SK-N-SH treated with all-trans-retinoic acid at 6 μM for 48 hours (cell line): ENCODE measurements around the gene PDCD11.

Experiments
- ATAC-seq: fragments of 200-7000 bp; cut with Tn5 transposase; 3 replicates; pipeline ENCODE4 v1.9.1; 2020; ENCODE audit warnings: mild to moderate bottlenecking, moderate library complexity
- ARNTL ChIP-seq: fragments of 450-650 bp; formaldehyde crosslinking; IDR thresholded peaks from 2 replicates; pipeline ENCODE4 v1.5.0; 2020; ENCODE audit warnings: low read depth, mild to moderate bottlenecking, moderate library complexity, borderline replicate concordance
- BACH2 ChIP-seq: fragments of 250-450 bp; sonication (Bioruptor Pico); IDR thresholded peaks from 2 replicates; pipeline ENCODE4 v1.9.0; 2021; ENCODE audit warnings: mild to moderate bottlenecking, borderline replicate concordance
- CREB5 ChIP-seq: fragments of 250-450 bp; sonication (Bioruptor Pico); IDR thresholded peaks from 2 replicates; pipeline ENCODE4 v1.5.1; 2020; ENCODE audit warnings: low read depth, mild to moderate bottlenecking, moderate library complexity
- CSDC2 ChIP-seq: fragments of 250-450 bp; sonication (Bioruptor Pico); IDR thresholded peaks from 2 replicates; pipeline ENCODE4 v1.5.0; 2020; ENCODE audit warnings: mild to moderate bottlenecking, moderate library complexity
- CSRNP3 ChIP-seq: fragments of 250-450 bp; sonication (Bioruptor Pico); IDR thresholded peaks from 2 replicates; pipeline ENCODE4 v1.5.1; 2021; ENCODE audit warnings: mild to moderate bottlenecking, moderate library complexity
- ESRRG ChIP-seq: fragments of 250-450 bp; sonication (Bioruptor Pico); IDR thresholded peaks from 2 replicates; pipeline ENCODE4 v1.6.1; 2021; ENCODE audit warnings: mild to moderate bottlenecking
- GLIS3 ChIP-seq: fragments of 250-450 bp; sonication (Bioruptor Pico); IDR thresholded peaks from 2 replicates; pipeline ENCODE4 v1.5.0; 2020; ENCODE audit warnings: mild to moderate bottlenecking, moderate library complexity
- ISL1 ChIP-seq: fragments of 250-450 bp; sonication (Bioruptor Pico); IDR thresholded peaks from 2 replicates; pipeline ENCODE4 v2.1.2; 2022; ENCODE audit warnings: mild to moderate bottlenecking, moderate library complexity
- OSR1 ChIP-seq: fragments of 250-450 bp; sonication (Bioruptor Pico); IDR thresholded peaks from 2 replicates; pipeline ENCODE4 v1.8.0; 2022; ENCODE audit warnings: moderate library complexity, mild to moderate bottlenecking, inconsistent platforms
- PATZ1 ChIP-seq: fragments of 250-450 bp; sonication (Bioruptor Pico); IDR thresholded peaks from 2 replicates; pipeline ENCODE4 v1.8.0; 2020; ENCODE audit warnings: mild to moderate bottlenecking, moderate library complexity, borderline replicate concordance
- PPARA ChIP-seq: fragments of 250-450 bp; sonication (Bioruptor Pico); IDR thresholded peaks from 2 replicates; pipeline ENCODE4 v1.5.0; 2020; ENCODE audit warnings: mild to moderate bottlenecking, borderline replicate concordance
- RARB ChIP-seq: fragments of 250-450 bp; sonication (Bioruptor Pico); IDR thresholded peaks from 2 replicates; pipeline ENCODE4 v1.8.0; 2021; ENCODE audit warnings: mild to moderate bottlenecking, moderate library complexity
- SNAI2 ChIP-seq: fragments of 250-450 bp; sonication (Bioruptor Pico); IDR thresholded peaks from 2 replicates; pipeline ENCODE4 v1.5.0; 2020; ENCODE audit warnings: mild to moderate bottlenecking, moderate library complexity
- TCF4 ChIP-seq: fragments of 250-450 bp; sonication (Bioruptor Pico); IDR thresholded peaks from 2 replicates; pipeline ENCODE4 v1.8.0; 2021; ENCODE audit warnings: mild to moderate bottlenecking, moderate library complexity, borderline replicate concordance
- TOX ChIP-seq: fragments of 250-450 bp; sonication (Bioruptor Pico); IDR thresholded peaks from 2 replicates; pipeline ENCODE4 v1.8.0; 2021; ENCODE audit warnings: mild to moderate bottlenecking, moderate library complexity, borderline replicate concordance
- ZC3H10 ChIP-seq: fragments of 250-450 bp; sonication (Bioruptor Pico); IDR thresholded peaks from 2 replicates; pipeline ENCODE4 v1.5.1; 2021; ENCODE audit warnings: mild to moderate bottlenecking, moderate library complexity
- ZFP3 ChIP-seq: fragments of 250-450 bp; sonication (Bioruptor Pico); IDR thresholded peaks from 2 replicates; pipeline ENCODE4 v1.5.0; 2020; ENCODE audit warnings: mild to moderate bottlenecking, moderate library complexity
- ZFP30 ChIP-seq: fragments of 450-650 bp; formaldehyde crosslinking; IDR thresholded peaks from 2 replicates; pipeline ENCODE4 v1.5.0; 2022; ENCODE audit warnings: mild to moderate bottlenecking, moderate library complexity
- ZNF565 ChIP-seq: fragments of 450-650 bp; formaldehyde crosslinking; conservative IDR thresholded peaks from 2 replicates; pipeline ENCODE4 v1.5.0; 2020; ENCODE audit warnings: low read depth, mild to moderate bottlenecking, moderate library complexity
- ZNF70 ChIP-seq: fragments of 450-650 bp; formaldehyde crosslinking; IDR thresholded peaks from 2 replicates; pipeline ENCODE4 v1.5.0; 2020; ENCODE audit warnings: mild to moderate bottlenecking, moderate library complexity
- ZNF8 ChIP-seq: fragments of 450-650 bp; formaldehyde crosslinking; IDR thresholded peaks from 2 replicates; pipeline ENCODE4 v1.5.0; 2020; ENCODE audit warnings: mild to moderate bottlenecking, moderate library complexity
- TF ChIP-seq, protein P1 (sequence below): fragments of 250-450 bp; sonication (Bioruptor Pico); IDR thresholded peaks from 2 replicates; pipeline ENCODE4 v1.5.0; 2020; ENCODE audit warnings: mild to moderate bottlenecking, moderate library complexity

PDCD11 gene

GRCh38 chr10:103439776-103440175 is 43.4 kb downstream of the PDCD11 start:
- no peak for ATAC-seq
- no peak for TF ChIP-seq CREB5 (CRISPR knock-in tag)
- TF ChIP-seq PPARA (CRISPR knock-in tag), result no peak
- TF ChIP-seq BACH2 (CRISPR knock-in tag), result no peak
- no peak for TF ChIP-seq RARB (CRISPR knock-in tag)
- no peak for TF ChIP-seq OSR1 (CRISPR knock-in tag)
- no peak for TF ChIP-seq ISL1 (CRISPR knock-in tag)
- no peak for TF ChIP-seq SNAI2 (CRISPR knock-in tag)
- TF ChIP-seq CSDC2, result no peak
- TF ChIP-seq ZFP3 (CRISPR knock-in tag), result no peak
- no peak for TF ChIP-seq ZC3H10
- no peak for TF ChIP-seq CSRNP3
- TF ChIP-seq, protein P1, sequence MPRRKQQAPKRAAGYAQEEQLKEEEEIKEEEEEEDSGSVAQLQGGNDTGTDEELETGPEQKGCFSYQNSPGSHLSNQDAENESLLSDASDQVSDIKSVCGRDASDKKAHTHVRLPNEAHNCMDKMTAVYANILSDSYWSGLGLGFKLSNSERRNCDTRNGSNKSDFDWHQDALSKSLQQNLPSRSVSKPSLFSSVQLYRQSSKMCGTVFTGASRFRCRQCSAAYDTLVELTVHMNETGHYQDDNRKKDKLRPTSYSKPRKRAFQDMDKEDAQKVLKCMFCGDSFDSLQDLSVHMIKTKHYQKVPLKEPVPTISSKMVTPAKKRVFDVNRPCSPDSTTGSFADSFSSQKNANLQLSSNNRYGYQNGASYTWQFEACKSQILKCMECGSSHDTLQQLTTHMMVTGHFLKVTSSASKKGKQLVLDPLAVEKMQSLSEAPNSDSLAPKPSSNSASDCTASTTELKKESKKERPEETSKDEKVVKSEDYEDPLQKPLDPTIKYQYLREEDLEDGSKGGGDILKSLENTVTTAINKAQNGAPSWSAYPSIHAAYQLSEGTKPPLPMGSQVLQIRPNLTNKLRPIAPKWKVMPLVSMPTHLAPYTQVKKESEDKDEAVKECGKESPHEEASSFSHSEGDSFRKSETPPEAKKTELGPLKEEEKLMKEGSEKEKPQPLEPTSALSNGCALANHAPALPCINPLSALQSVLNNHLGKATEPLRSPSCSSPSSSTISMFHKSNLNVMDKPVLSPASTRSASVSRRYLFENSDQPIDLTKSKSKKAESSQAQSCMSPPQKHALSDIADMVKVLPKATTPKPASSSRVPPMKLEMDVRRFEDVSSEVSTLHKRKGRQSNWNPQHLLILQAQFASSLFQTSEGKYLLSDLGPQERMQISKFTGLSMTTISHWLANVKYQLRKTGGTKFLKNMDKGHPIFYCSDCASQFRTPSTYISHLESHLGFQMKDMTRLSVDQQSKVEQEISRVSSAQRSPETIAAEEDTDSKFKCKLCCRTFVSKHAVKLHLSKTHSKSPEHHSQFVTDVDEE (CRISPR knock-in tag), result no peak
- no peak for TF ChIP-seq ZNF565 (CRISPR knock-in tag)
- TF ChIP-seq ZNF8 (CRISPR knock-in tag), result no peak
- TF ChIP-seq ZFP30 (CRISPR knock-in tag), result no peak

DNA sequence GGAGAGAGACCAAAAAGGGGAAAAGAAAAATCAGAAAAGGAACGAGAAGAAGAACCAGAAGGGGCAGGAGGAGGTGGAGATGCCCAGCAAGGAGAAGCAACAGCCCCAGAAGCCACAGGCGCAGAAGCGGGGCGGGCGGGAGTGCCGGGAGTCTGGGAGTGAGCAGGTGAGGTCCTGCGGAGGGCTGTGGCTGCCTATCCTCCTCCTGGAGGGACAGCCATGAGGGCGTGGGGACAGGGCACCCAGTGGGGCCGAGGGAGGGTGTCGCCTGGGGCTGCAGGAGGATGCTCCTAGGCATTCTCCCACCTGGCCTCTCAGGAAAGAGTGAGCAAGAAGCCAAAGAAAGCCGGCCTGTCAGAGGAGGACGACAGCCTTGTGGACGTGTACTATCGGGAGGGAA is 44.0 kb downstream of the PDCD11 start:
- ATAC-seq, result no peak
- TF ChIP-seq ZNF565 (CRISPR knock-in tag) (no peak), ZNF8 (CRISPR knock-in tag) (no peak), BACH2 (CRISPR knock-in tag) (no peak), TOX (CRISPR knock-in tag) (no peak), ZFP3 (CRISPR knock-in tag) (no peak), ISL1 (CRISPR knock-in tag) (no peak)

DNA sequence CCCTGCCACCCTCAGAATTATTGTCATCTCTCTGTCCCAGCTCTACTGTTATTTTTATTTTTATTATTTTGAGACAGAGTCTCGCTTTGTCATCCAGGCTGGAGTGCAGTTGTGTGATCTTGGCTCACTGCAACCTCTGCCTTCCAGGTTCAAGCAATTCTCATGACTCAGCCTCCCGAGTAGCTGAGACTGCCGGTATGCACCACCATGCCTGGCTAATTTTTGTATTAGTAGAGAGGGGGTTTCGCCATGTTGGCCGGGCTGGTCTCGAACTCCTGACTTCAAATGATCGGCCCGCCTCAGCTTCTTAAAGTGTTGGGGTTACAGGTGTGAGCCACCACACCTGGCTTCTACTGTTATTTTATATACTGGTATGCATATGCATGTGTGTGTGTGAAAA is 44.8 kb downstream of the PDCD11 start:
- TF ChIP-seq TOX (CRISPR knock-in tag) (no peak), PPARA (CRISPR knock-in tag) (no peak), ISL1 (CRISPR knock-in tag) (no peak), OSR1 (CRISPR knock-in tag) (no peak)
- TF ChIP-seq, all 23 proteins: peak for 0
- ATAC-seq, result no peak

- TF ChIP-seq ISL1 (CRISPR knock-in tag) (no peak), ZNF70 (CRISPR knock-in tag) (no peak), PPARA (CRISPR knock-in tag) (no peak)
- no peak for ATAC-seq
Observed at GRCh38 chr10:103441611-103442010, 45.2 kb downstream of the PDCD11 start.

DNA sequence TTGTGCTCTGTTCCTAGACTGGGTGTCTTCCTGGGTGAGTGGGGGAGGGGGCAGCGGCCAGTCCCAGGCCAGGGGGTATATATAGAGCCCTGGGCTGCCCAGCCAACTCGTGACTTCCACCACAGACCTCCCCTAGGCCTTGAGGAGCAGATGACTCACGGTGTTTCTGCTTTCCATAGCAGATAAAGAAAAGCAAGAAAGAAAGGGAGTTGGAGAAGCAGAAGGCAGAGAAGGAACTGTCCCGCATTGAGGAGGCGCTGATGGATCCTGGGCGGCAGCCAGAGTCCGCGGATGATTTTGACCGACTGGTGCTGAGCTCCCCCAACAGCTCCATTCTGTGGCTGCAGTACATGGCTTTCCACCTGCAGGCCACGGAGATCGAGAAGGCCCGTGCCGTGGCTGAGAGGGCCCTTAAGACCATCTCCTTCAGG is 45.6 kb downstream of the PDCD11 start:
- no peak for ATAC-seq

More for the DNA sequence above, 45.6 kb downstream of the PDCD11 start:
- no peak for TF ChIP-seq ZFP30 (CRISPR knock-in tag)
- TF ChIP-seq GLIS3 (CRISPR knock-in tag), result no peak
- TF ChIP-seq ZNF565 (CRISPR knock-in tag), result no peak
- TF ChIP-seq ESRRG (CRISPR knock-in tag), result no peak
- no peak for TF ChIP-seq TCF4
- TF ChIP-seq RARB (CRISPR knock-in tag), result no peak
- no peak for TF ChIP-seq ZNF8 (CRISPR knock-in tag)
- TF ChIP-seq ARNTL, result no peak
- TF ChIP-seq PATZ1 (CRISPR knock-in tag), result no peak
- no peak for TF ChIP-seq ISL1 (CRISPR knock-in tag)
- TF ChIP-seq CSDC2, result no peak
